GM18909 (cell line): ENCODE data around the gene CACNG4.
"Not testable (repeated sequence)": the region's sequence is repeated elsewhere in the genome, so short reads cannot be mapped to it uniquely, and the experiment has no call there.

Experiments
- ATAC-seq: cut with Tn5 transposase; IDR thresholded peaks from one replicate; pipeline ENCODE4 v1.9.1; 2021; ENCODE audit warnings: mild to moderate bottlenecking; ENCODE audit not compliant: unreplicated experiment, poor library complexity

CACNG4 gene

GRCh38 chr17:67035131-67036083 is 70.9 kb downstream of the CACNG4 start:
- no peak for ATAC-seq

- no peak for ATAC-seq
These were observed 74.4 kb downstream of the CACNG4 start for GRCh38 chr17:67038861-67039365.

- ATAC-seq = no peak
These were observed 76.1 kb downstream of the CACNG4 start for GRCh38 chr17:67040652-67041051.

- not testable (repeated sequence) for ATAC-seq
These were observed 76.6 kb downstream of the CACNG4 start for GRCh38 chr17:67041119-67041518.

GRCh38 chr17:67041531-67041930 is 77.0 kb downstream of the CACNG4 start:
- ATAC-seq = no peak

- ATAC-seq = no peak
These were observed 77.7 kb downstream of the CACNG4 start for GRCh38 chr17:67041941-67042899.

GRCh38 chr17:67043283-67043682 is 78.8 kb downstream of the CACNG4 start:
- ATAC-seq = no peak

- ATAC-seq = no peak
These were observed 79.7 kb downstream of the CACNG4 start, which contains the start of gene CACNG1 for GRCh38 chr17:67044016-67044772. Gene CACNG1, plus strand, starts transcription at chr17:67044554. Its CDS starts 107 bp downstream, at chr17:67044661.

- ATAC-seq = no peak
These were observed 80.4 kb downstream of the CACNG4 start for GRCh38 chr17:67044940-67045339.

- ATAC-seq = no peak
These were observed 81.9 kb downstream of the CACNG4 start for GRCh38 chr17:67046398-67046797.

GRCh38 chr17:67047382-67047781 is 82.9 kb downstream of the CACNG4 start:
- ATAC-seq = no peak

GRCh38 chr17:67049025-67049739 is 84.7 kb downstream of the CACNG4 start:
- no peak for ATAC-seq

- no peak for ATAC-seq
These were observed 85.6 kb downstream of the CACNG4 start for GRCh38 chr17:67050066-67050465.

- no peak for ATAC-seq
These were observed 86.1 kb downstream of the CACNG4 start for GRCh38 chr17:67050471-67051154.

GRCh38 chr17:67051155-67051538 is 86.6 kb downstream of the CACNG4 start:
- no peak for ATAC-seq

- no peak for ATAC-seq
These were observed 87.3 kb downstream of the CACNG4 start for GRCh38 chr17:67051837-67052236.

GRCh38 chr17:67052720-67053437 is 88.4 kb downstream of the CACNG4 start:
- ATAC-seq = no peak

GRCh38 chr17:67053438-67054000 is 89.0 kb downstream of the CACNG4 start:
- ATAC-seq = no peak
